OCI-LY1 (cell line): ENCODE measurements around the gene TFPI.

ENCODE experiments used
- H2AFZ ChIP-seq: fragments of 200-600 bp; sonication (generic), shearing (Covaris generic); 2 replicates; pipeline ENCODE4 v1.6.0; 2014; ENCODE audit warnings: antibody characterized with exemption, mild to moderate bottlenecking, low read length
- H3F3A ChIP-seq: fragments of 200-600 bp; sonication (generic), shearing (Covaris generic); 2 replicates; pipeline ENCODE4 v1.6.0; 2014; ENCODE audit warnings: mild to moderate bottlenecking, antibody characterized with exemption, low read length, moderate library complexity; ENCODE audit not compliant: insufficient read depth
- H3K27ac ChIP-seq: fragments of 200-600 bp; sonication (generic); 2 replicates; pipeline ENCODE4 v1.5.1; 2014; ENCODE audit warnings: low read length, mixed run types, mild to moderate bottlenecking, low read depth; ENCODE audit not compliant: poor library complexity, severe bottlenecking
- H3K27me3 ChIP-seq: fragments of 200-600 bp; sonication (generic); 2 replicates; pipeline ENCODE4 v1.6.0; 2014; ENCODE audit warnings: antibody characterized with exemption, mild to moderate bottlenecking, low read length, moderate library complexity; ENCODE audit not compliant: insufficient read depth
- H3K36me3 ChIP-seq: fragments of 200-600 bp; sonication (generic); 2 replicates; pipeline ENCODE4 v1.6.1; 2014; ENCODE audit warnings: mild to moderate bottlenecking, antibody characterized with exemption, low read length, moderate library complexity, mixed read lengths; ENCODE audit not compliant: insufficient read depth
- H3K4me1 ChIP-seq: fragments of 200-600 bp; sonication (generic); 2 replicates; pipeline ENCODE4 v1.5.1; 2014; ENCODE audit warnings: mild to moderate bottlenecking, low read length, moderate library complexity; ENCODE audit not compliant: insufficient read depth, severe bottlenecking
- H3K4me2 ChIP-seq: fragments of 200-600 bp; sonication (generic), shearing (Covaris generic); 2 replicates; pipeline ENCODE4 v1.6.1; 2014; ENCODE audit warnings: low read length
- H3K4me3 ChIP-seq: fragments of 200-600 bp; sonication (generic); 2 replicates; pipeline ENCODE4 v1.5.1; 2014; ENCODE audit warnings: low read length, low read depth, mild to moderate bottlenecking, mixed read lengths; ENCODE audit not compliant: poor library complexity, severe bottlenecking
- H3K79me2 ChIP-seq: fragments of 200-600 bp; shearing (Covaris generic); 2 replicates; pipeline ENCODE4 v1.6.1; 2016; ENCODE audit warnings: mixed run types, low read length, mixed read lengths; ENCODE audit not compliant: insufficient read depth
- H3K9ac ChIP-seq: fragments of 200-600 bp; sonication (generic), shearing (Covaris generic); 2 replicates; pipeline ENCODE4 v1.6.1; 2014; ENCODE audit warnings: mild to moderate bottlenecking, low read length, mixed read lengths
- H3K9me2 ChIP-seq: fragments of 200-600 bp; sonication (generic), shearing (Covaris generic); 2 replicates; pipeline ENCODE4 v1.6.1; 2014; ENCODE audit warnings: low read depth, mild to moderate bottlenecking, low read length, mixed read lengths
- H3K9me3 ChIP-seq: fragments of 200-600 bp; shearing (Covaris generic); 2 replicates; pipeline ENCODE4 v1.6.1; 2014; ENCODE audit warnings: low read length, mixed read lengths
- H4K20me1 ChIP-seq: fragments of 200-600 bp; sonication (generic), shearing (Covaris generic); 2 replicates; pipeline ENCODE4 v1.6.0; 2016; ENCODE audit warnings: mild to moderate bottlenecking, low read length; ENCODE audit not compliant: insufficient read depth
- CTCF ChIP-seq: fragments of 200-600 bp; sonication (generic), shearing (Covaris generic); IDR thresholded peaks from 2 replicates; pipeline ENCODE4 v1.5.1; 2017; ENCODE audit warnings: mild to moderate bottlenecking, antibody characterized with exemption, low read length, moderate library complexity, mixed read lengths
- EZH2 ChIP-seq: fragments of 200-600 bp; sonication (generic), shearing (Covaris generic); IDR thresholded peaks from 2 replicates; pipeline ENCODE4 v1.8.0; 2017; ENCODE audit warnings: borderline replicate concordance, mixed run types, mild to moderate bottlenecking, antibody characterized with exemption, low read length, moderate library complexity, mixed read lengths

TFPI gene

GRCh38 chr2:187581125-187581896, 27.1 kb upstream of the TFPI start:
- H3K9me2 ChIP-seq: no peaks in the 10 kb centered on the region
- H4K20me1 ChIP-seq: no peaks in the 10 kb centered on the region
- H3K4me1 ChIP-seq: no peaks in the 10 kb centered on the region
- no peaks in the 10 kb centered on the region for H3K36me3 ChIP-seq
- no peak for TF ChIP-seq EZH2
- peak; percentile 70 for TF ChIP-seq CTCF
- no peaks in the 10 kb centered on the region for H3K9me3 ChIP-seq
- no peaks in the 10 kb centered on the region for H3K79me2 ChIP-seq
- H3F3A ChIP-seq: no peaks in the 10 kb centered on the region
- H3K27ac ChIP-seq: no peak overlapping the region
- H3K27me3 ChIP-seq: no peaks in the 10 kb centered on the region
- no peak overlapping the region for H3K4me2 ChIP-seq
- no peak overlapping the region for H3K4me3 ChIP-seq
- H2AFZ ChIP-seq: no peak overlapping the region
- no peak overlapping the region for H3K9ac ChIP-seq

GRCh38 chr2:187580462-187581124, 26.4 kb upstream of the TFPI start:
- no peaks in the 10 kb centered on the region for H3K79me2 ChIP-seq
- no peaks in the 10 kb centered on the region for H3K27me3 ChIP-seq
- no peak overlapping the region; the same call in 1 of the 2 replicates for H2AFZ ChIP-seq
- H3K9me2 ChIP-seq: no peaks in the 10 kb centered on the region
- no peak overlapping the region for H3K4me3 ChIP-seq
- no peak overlapping the region for H3K4me2 ChIP-seq
- H3K36me3 ChIP-seq: no peaks in the 10 kb centered on the region
- no peaks in the 10 kb centered on the region for H3K4me1 ChIP-seq
- no peak overlapping the region for H3K27ac ChIP-seq
- no peak overlapping the region for H3K9ac ChIP-seq
- TF ChIP-seq EZH2 (no peak), CTCF (peak; percentile 39; the same call in 1 of the 2 replicates)
- no peaks in the 10 kb centered on the region for H4K20me1 ChIP-seq
- H3F3A ChIP-seq: no peaks in the 10 kb centered on the region
- H3K9me3 ChIP-seq: no peaks in the 10 kb centered on the region

GRCh38 chr2:187577310-187577709, 23.1 kb upstream of the TFPI start:
- TF ChIP-seq CTCF (no peak), EZH2 (no peak)
- Histone ChIP-seq H3K4me2 (no peak overlapping the region), H3F3A (no peaks in the 10 kb centered on the region), H2AFZ (no peak overlapping the region), H3K9me2 (no peaks in the 10 kb centered on the region), H3K36me3 (no peaks in the 10 kb centered on the region), H3K4me1 (no peaks in the 10 kb centered on the region), H3K27me3 (no peaks in the 10 kb centered on the region), H3K79me2 (no peaks in the 10 kb centered on the region), H3K9me3 (no peaks in the 10 kb centered on the region), H3K9ac (no peak overlapping the region), H3K27ac (no peak overlapping the region), H3K4me3 (no peak overlapping the region), H4K20me1 (no peaks in the 10 kb centered on the region)
